Uterus (tissue), 4 donors: ENCODE measurements around the gene RBM14. TPM values are rescaled to one million over a fixed set of nuclear protein-coding genes. Genes with fewer than 3 reads are reported as not detected.

Experiments
- DNase-seq, 2 donors: peaks; one replicate each; pipeline ENCODE4 v3.0.0-alpha.2; 2019 to 2020
- H3K27ac ChIP-seq, 2 donors: fragments of 200-600 bp; sonication (generic); 1 replicate in 1 of 2; 2 replicates in 1 of 2; pipeline ENCODE4 v1.5.1; 2016 to 2018
- H3K27me3 ChIP-seq, 2 donors: fragments of 200-600 bp; sonication (generic); one replicate each; pipeline ENCODE4 v1.5.1; 2018 to 2019; ENCODE audit warnings: control low read depth in 1 of 2
- H3K36me3 ChIP-seq, 2 donors: fragments of 200-600 bp; sonication (generic); one replicate each; pipeline ENCODE4 v1.5.1; 2019; ENCODE audit warnings: control low read depth in 1 of 2
- H3K4me1 ChIP-seq, 2 donors: fragments of 200-600 bp; sonication (generic); one replicate each; pipeline ENCODE4 v1.5.1; 2018 to 2019; ENCODE audit warnings: control low read depth in 1 of 2
- H3K4me3 ChIP-seq, 2 donors: fragments of 200-600 bp; sonication (generic); 1 replicate in 1 of 2; 2 replicates in 1 of 2; pipeline ENCODE4 v1.5.1; 2018 to 2019; ENCODE audit warnings: mild to moderate bottlenecking in 1 of 2
- H3K9me3 ChIP-seq, 2 donors: fragments of 200-600 bp; sonication (generic); one replicate each; pipeline ENCODE4 v1.5.1; 2019; ENCODE audit warnings: control low read depth in 1 of 2
- POLR2A ChIP-seq, 2 donors: fragments of 450-650 bp; IDR thresholded peaks; one replicate each; pipeline ENCODE4 v1.6.1; 2016; ENCODE audit warnings: antibody characterized with exemption in 2 of 2, mild to moderate bottlenecking in 1 of 2, moderate library complexity in 1 of 2
- intact Hi-C: fragments of 100-400 bp; cut with DNase I; formaldehyde crosslinking; loops from one replicate; pipeline ENCODE4 v1.15.1; 2023; ENCODE audit warnings: low total_unique reads
- small RNA-seq: library from RNA; depleted of rRNA; stranded (forward); fragments of <200 nt; gene quantifications from one replicate; pipeline ENCODE3, GENCODE V24; 2016
- total RNA-seq, 4 donors: library from RNA; depleted of rRNA in 3 of 4; stranded (reverse); fragments of >200 nt in 3 of 4; gene quantifications; one replicate each; pipeline versions ENCODE4 v1.1.0 to v1.2.4, GENCODE V29; 2014 to 2023
- TF ChIP-seq, protein P1 (sequence below), 4 experiments: fragments of 200-600 bp in 2 of 4; fragments of 450-650 bp in 2 of 4; sonication (generic) in 2 of 4; IDR thresholded peaks; one replicate each; pipeline ENCODE4 v1.5.1; 2016 to 2019; ENCODE audit warnings: antibody characterized with exemption in 4 of 4, mild to moderate bottlenecking in 2 of 4, moderate library complexity in 1 of 4
- donor health status: DM: yes; HTN: yes; CAD: no.

Gene RBM14
- total RNA-seq, 4 donors from 2014 or later: 15.1 to 86.4 (median 53.2) TPM

GRCh38 chr11:66674964-66675602 lies 58.7 kb downstream of the RBM14 start:
- Histone ChIP-seq H3K9me3 (no peaks in the 10 kb centered on the region), H3K4me3 (no peak overlapping the region), H3K36me3 (no peaks in the 10 kb centered on the region), H3K4me1 (no peaks in the 10 kb centered on the region), H3K27ac (no peak overlapping the region), H3K27me3 (no peaks in the 10 kb centered on the region)
- no peak for DNase-seq
- intact Hi-C loops: no loop called here
- TF ChIP-seq POLR2A (IDR thresholded peaks at IDR 0.05): no peak
- TF ChIP-seq, protein P1, sequence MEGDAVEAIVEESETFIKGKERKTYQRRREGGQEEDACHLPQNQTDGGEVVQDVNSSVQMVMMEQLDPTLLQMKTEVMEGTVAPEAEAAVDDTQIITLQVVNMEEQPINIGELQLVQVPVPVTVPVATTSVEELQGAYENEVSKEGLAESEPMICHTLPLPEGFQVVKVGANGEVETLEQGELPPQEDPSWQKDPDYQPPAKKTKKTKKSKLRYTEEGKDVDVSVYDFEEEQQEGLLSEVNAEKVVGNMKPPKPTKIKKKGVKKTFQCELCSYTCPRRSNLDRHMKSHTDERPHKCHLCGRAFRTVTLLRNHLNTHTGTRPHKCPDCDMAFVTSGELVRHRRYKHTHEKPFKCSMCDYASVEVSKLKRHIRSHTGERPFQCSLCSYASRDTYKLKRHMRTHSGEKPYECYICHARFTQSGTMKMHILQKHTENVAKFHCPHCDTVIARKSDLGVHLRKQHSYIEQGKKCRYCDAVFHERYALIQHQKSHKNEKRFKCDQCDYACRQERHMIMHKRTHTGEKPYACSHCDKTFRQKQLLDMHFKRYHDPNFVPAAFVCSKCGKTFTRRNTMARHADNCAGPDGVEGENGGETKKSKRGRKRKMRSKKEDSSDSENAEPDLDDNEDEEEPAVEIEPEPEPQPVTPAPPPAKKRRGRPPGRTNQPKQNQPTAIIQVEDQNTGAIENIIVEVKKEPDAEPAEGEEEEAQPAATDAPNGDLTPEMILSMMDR (IDR thresholded peaks at IDR 0.05): no peak

DNA sequence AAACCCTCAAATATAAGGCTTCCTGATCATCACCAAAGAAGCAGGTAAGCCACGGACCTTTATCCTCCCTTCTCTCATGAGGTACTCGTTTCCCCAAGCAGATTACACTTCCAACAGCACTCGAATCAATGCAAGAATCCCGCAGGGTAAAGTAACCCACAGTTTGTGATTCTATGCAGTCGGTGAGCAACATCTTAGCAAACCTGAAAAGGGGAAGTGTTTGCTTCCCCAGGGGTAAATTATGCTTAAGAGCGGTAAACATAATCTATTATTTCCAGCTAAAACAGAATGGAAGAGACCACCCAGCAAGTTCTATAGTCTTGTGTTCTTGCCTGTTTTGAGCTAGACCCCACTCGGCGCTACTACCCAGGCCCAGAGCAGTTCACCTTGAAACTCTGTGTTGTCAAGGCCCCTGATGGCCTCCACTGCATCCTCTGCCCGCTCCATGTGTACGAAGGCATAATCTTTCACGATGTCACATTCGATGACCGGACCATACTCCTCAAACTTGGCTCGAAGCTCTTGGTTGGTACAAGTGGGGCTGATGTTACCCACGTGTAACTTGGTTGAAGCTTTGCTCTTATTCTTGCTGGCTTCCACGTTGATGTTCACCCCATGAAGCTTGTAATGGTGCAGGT lies 60.0 kb downstream of the RBM14 start:
- H3K4me3 ChIP-seq: peak overlapping the region in 1 of 2 donors; percentile 82
- no peaks in the 10 kb centered on the region for H3K27me3 ChIP-seq
- TF ChIP-seq POLR2A (IDR thresholded peaks at IDR 0.05): no peak
- TF ChIP-seq, protein P1 (IDR thresholded peaks at IDR 0.05): no peak
- no peak overlapping the region for H3K27ac ChIP-seq
- no peaks in the 10 kb centered on the region for H3K9me3 ChIP-seq
- no peak for DNase-seq
- no peaks in the 10 kb centered on the region for H3K36me3 ChIP-seq
- intact Hi-C loops: loop anchor here (2.0 kb wide), 1 partner anchor 98 kb away; no protein-coding TSS in a partner anchor
- no peaks in the 10 kb centered on the region for H3K4me1 ChIP-seq

Small RNA genes within 50 kb of the gene (small RNA-seq; reads per million reads assigned to genes)
- not detected for gene RNU4-39P

Other genes starting within 250 kb of the RBM14 start
- 1 to 10 TPM in 2 of 4 donors, under 1 TPM in 1, not detected in 1; 0.26 to 3.5 (median 1.5) TPM for gene SLC29A2, start 244.9 kb upstream of the RBM14 start, total RNA-seq
- 10 to 100 TPM in 1 of 4 donors, 1 to 10 TPM in 1, under 1 TPM in 1, not detected in 1; 0.97 to 12.6 (median 1.5) TPM for gene NPAS4, start 195.6 kb upstream of the RBM14 start, total RNA-seq
- 10 to 100 TPM; 28.7 to 57.9 (median 33.4) TPM for gene MRPL11, start 177.8 kb upstream of the RBM14 start, total RNA-seq
- 10 to 100 TPM; 13.8 to 35.0 (median 24.0) TPM for gene PELI3, start 149.7 kb upstream of the RBM14 start, total RNA-seq
- 10 to 100 TPM in 2 of 4 donors, 1 to 10 TPM in 2; 2.1 to 14.1 (median 8.7) TPM for gene DPP3, start 136.2 kb upstream of the RBM14 start, total RNA-seq
- 10 to 100 TPM; 32.1 to 84.4 (median 56.8) TPM for gene BBS1, start 106.0 kb upstream of the RBM14 start, total RNA-seq
- gene ZDHHC24, start 70.6 kb upstream of the RBM14 start, total RNA-seq: 10 to 100 TPM in 2 of 4 donors, 1 to 10 TPM in 1, under 1 TPM in 1; 0.29 to 11.9 (median 8.9) TPM
- gene ACTN3, start 69.7 kb upstream of the RBM14 start, total RNA-seq: under 1 TPM in 1 of 4 donors, not detected in 3; 0.46 TPM
- gene CTSF, start 48.0 kb upstream of the RBM14 start, total RNA-seq: 10 to 100 TPM; 61.2 to 89.1 (median 83.6) TPM
- gene CCDC87, start 23.6 kb upstream of the RBM14 start, total RNA-seq: under 1 TPM in 1 of 4 donors, not detected in 3; 0.52 TPM
- gene CCS, start 23.4 kb upstream of the RBM14 start, total RNA-seq: 10 to 100 TPM; 13.5 to 52.0 (median 42.9) TPM
- 100 to 1,000 TPM in 2 of 4 donors, 10 to 100 TPM in 2; 32.4 to 146 (median 94.8) TPM for gene RBM4, start 22.1 kb downstream of the RBM14 start, total RNA-seq
- gene RBM4B, start 61.3 kb downstream of the RBM14 start, total RNA-seq: 10 to 100 TPM in 3 of 4 donors, 1 to 10 TPM in 1; 5.0 to 60.3 (median 20.1) TPM
- 10 to 100 TPM in 1 of 4 donors, 1 to 10 TPM in 1, under 1 TPM in 2; under 0.01 to 31.0 (median 1.6) TPM for gene SPTBN2, start 112.6 kb downstream of the RBM14 start, total RNA-seq
- 10 to 100 TPM in 3 of 4 donors, 1 to 10 TPM in 1; 2.3 to 19.4 (median 13.7) TPM for gene RCE1, start 226.8 kb downstream of the RBM14 start, total RNA-seq
- gene LRFN4, start 240.4 kb downstream of the RBM14 start, total RNA-seq: 10 to 100 TPM in 1 of 4 donors, 1 to 10 TPM in 3; 1.5 to 17.0 (median 5.4) TPM